Measurements from ENCODE around the gene CPLX4. TPM values are rescaled to one million over a fixed set of nuclear protein-coding genes. Genes with fewer than 3 reads are reported as not detected.
A peak's percentile ranks its signal among the peaks of the same experiment; 100 is the strongest.

The CPLX4 gene, protein sequence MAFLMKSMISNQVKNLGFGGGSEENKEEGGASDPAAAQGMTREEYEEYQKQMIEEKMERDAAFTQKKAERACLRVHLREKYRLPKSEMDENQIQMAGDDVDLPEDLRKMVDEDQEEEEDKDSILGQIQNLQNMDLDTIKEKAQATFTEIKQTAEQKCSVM
- total RNA-seq (2021; fragmentation: NEBNext Ultra II Directional; extraction: Animal tissue kit (Norgen Biotek cat#: 25700)): not detected
- long read RNA-seq: 0 reads

DNA sequence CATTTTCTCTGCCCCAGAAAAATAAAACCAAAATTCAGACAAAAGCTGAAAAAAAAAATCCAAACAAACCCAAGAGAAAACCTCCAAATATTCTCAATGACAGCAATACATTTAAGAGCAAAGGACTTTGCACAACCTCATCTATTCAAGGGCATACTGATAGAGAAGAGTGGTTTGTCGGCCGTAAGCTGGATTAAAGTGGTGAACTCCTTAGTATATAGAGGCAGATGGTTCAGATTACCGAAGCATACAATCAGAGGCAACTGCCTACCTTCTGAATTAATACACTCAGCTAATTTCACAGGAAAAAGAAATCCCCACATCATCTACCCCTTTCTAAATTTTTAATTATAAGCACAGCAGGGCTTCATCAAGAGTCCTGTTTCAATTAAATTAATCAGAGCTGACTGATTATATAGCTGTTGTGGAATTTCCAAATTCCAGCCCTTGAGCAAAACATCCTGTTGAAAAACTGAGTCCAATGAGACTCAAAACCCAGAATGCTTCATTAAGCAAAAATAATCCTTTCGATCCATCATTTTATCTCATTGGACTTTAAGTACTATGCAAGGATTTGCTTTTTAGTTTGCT is at the start of gene CPLX4:
Gene CPLX4, minus strand, starts transcription at position 190 of the 591 bp plus-strand sequence. Its CDS starts 187 bp downstream, at position 3.
- TF ChIP-seq, protein P1, sequence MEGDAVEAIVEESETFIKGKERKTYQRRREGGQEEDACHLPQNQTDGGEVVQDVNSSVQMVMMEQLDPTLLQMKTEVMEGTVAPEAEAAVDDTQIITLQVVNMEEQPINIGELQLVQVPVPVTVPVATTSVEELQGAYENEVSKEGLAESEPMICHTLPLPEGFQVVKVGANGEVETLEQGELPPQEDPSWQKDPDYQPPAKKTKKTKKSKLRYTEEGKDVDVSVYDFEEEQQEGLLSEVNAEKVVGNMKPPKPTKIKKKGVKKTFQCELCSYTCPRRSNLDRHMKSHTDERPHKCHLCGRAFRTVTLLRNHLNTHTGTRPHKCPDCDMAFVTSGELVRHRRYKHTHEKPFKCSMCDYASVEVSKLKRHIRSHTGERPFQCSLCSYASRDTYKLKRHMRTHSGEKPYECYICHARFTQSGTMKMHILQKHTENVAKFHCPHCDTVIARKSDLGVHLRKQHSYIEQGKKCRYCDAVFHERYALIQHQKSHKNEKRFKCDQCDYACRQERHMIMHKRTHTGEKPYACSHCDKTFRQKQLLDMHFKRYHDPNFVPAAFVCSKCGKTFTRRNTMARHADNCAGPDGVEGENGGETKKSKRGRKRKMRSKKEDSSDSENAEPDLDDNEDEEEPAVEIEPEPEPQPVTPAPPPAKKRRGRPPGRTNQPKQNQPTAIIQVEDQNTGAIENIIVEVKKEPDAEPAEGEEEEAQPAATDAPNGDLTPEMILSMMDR (IDR thresholded peaks at IDR 0.05): no peak
- H3K4me1 Mint-ChIP-seq (ENCODE audit: low read depth): peaks cover 1% of the 10 kb centered on the region
- H3K9me3 Mint-ChIP-seq: no peaks in the 10 kb centered on the region
- H3K27me3 Mint-ChIP-seq (ENCODE audit: insufficient read depth): peaks cover 8% of the 10 kb centered on the region
- H3K27ac Mint-ChIP-seq: no peak within 1 kb of the TSS
- DNase-seq: no peak
- no peak within 1 kb of the TSS for H3K4me3 Mint-ChIP-seq
- H3K36me3 Mint-ChIP-seq (ENCODE audit: low read depth): no peaks in the 10 kb centered on the region

DNA sequence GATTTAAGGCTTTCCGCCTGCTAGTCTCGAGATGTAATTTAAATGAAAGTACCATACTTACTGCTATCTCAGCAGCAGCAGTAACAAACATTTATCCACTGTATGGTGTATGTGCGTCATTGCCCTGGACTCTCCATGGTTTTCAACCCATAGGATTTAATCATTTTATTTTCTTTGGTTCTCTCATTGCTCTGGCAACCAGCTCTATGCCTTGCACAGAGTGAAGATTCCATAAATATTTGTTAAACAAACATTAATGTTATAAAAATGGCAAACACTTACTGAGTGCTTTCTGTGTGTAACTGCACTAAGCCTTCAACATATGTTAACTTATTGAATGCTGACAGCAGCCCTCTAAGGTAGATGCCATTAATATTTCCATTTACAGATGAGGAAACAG is 41.9 kb upstream of the CPLX4 start:
- TF ChIP-seq, protein P1 (IDR thresholded peaks at IDR 0.05): no peak
- Mint-ChIP-seq H3K9me3 (no peaks in the 10 kb centered on the region), H3K4me3 (peak overlapping the region; percentile 37; the same call in 1 of the 2 replicates), H3K4me1 (ENCODE audit: low read depth) (peaks cover 37% of the 10 kb centered on the region), H3K27ac (no peak overlapping the region), H3K36me3 (ENCODE audit: low read depth) (peaks cover 22% of the 10 kb centered on the region), H3K27me3 (ENCODE audit: insufficient read depth) (peaks cover 4% of the 10 kb centered on the region; the same call in 1 of the 2 replicates)
- no peak for DNase-seq

DNA sequence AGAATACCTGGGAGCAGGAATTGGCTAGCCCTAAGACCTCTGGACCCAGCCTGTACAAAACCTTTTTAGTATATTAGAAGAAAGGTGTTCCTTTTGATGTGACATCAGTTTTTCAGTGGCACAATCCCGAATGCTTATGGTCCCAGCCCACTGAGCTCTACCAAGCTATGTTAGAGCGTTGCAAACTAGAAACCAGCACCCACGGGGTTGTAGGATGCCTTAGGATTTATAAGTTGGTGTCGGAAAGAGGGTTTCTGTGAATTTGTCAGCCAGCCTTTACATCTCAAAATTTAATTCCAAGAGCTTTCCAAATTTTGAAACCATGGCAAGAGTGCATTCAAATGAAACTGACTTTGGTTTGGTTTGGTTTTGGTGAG is 41.1 kb upstream of the CPLX4 start:
- H3K9me3 Mint-ChIP-seq: no peaks in the 10 kb centered on the region
- TF ChIP-seq, protein P1 (IDR thresholded peaks at IDR 0.05): no peak
- H3K27me3 Mint-ChIP-seq (ENCODE audit: insufficient read depth): peaks cover 4% of the 10 kb centered on the region; the same call in 1 of the 2 replicates
- peaks cover 29% of the 10 kb centered on the region for H3K36me3 Mint-ChIP-seq (ENCODE audit: low read depth)
- no peak for DNase-seq
- H3K27ac Mint-ChIP-seq: no peak overlapping the region
- peaks cover 45% of the 10 kb centered on the region for H3K4me1 Mint-ChIP-seq (ENCODE audit: low read depth)
- peak overlapping the region; percentile 83 for H3K4me3 Mint-ChIP-seq

DNA sequence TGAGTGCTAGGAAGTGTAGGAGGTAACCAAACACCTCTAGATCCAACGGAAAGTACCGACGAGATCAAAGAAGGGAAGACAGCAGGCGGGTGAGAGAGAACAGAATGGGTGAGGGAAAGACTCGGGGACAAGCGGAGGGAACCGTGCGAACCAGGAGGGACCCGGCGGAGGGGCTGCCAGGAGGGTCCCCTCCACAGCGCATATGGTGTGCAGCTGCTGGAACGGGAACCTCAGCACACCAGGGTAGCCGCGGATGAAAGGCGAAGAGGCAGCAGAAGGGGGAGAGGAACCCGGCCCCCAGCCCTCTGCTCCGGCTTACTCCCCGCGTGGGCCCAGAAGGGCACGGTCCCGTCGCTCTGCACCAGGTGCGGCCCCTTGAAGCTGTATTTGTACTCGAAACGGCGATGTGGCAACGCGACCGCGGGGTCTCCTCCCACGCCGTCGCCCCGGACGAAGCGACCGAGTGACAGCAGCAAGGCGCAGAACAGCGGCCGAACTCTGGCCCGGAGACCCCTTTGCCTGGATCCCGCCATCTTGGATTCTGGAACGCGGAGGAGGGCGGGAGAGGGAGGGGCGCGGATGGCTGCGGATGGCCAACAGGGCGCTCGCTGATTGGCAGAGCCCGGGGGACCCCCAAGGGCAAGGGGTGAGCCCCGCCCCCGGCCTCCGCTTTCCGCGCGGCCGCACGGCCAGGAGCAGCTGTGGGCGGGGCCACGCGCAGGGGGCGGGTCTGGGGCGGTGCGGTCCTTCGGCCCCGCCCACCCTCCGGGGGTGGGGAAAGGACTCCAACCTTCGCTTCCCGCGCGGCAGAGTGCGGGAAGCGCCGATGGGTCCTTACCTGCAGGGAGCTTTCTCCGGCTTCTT is 40.5 kb upstream of the CPLX4 start, which contains the start of gene LMAN1:
Gene LMAN1, minus strand, starts transcription at position 554 of the 864 bp plus-strand sequence. Its CDS starts 21 bp downstream, at position 533.
- H3K9me3 Mint-ChIP-seq: no peaks in the 10 kb centered on the region
- peak; percentile 86 for DNase-seq
- TF ChIP-seq, protein P1 (IDR thresholded peaks at IDR 0.05): no peak
- H3K36me3 Mint-ChIP-seq (ENCODE audit: low read depth): peaks cover 31% of the 10 kb centered on the region
- H3K27me3 Mint-ChIP-seq (ENCODE audit: insufficient read depth): peaks cover 4% of the 10 kb centered on the region; the same call in 1 of the 2 replicates
- H3K4me1 Mint-ChIP-seq (ENCODE audit: low read depth): peaks cover 47% of the 10 kb centered on the region
- H3K4me3 Mint-ChIP-seq: peak within 1 kb of the TSS; percentile 99
- peak within 1 kb of the TSS; percentile 99 for H3K27ac Mint-ChIP-seq

DNA sequence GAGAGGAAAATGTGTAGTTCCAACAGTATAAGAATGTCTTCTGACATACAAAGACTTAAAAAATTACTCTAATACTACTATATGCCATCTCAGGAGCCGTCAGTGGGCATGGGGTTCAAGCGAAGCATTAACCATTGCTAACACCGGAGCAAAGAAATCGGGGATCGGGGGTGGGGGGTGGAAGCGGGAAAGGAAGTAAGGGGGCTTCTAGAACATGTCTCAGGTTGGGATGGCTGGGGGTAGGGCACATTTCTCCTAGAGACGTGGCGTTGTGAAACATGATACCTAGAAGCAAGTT is 39.9 kb upstream of the CPLX4 start:
- Mint-ChIP-seq H3K27ac (peak overlapping the region; percentile 99), H3K4me3 (peak overlapping the region; percentile 99), H3K4me1 (ENCODE audit: low read depth) (peaks cover 48% of the 10 kb centered on the region), H3K9me3 (no peaks in the 10 kb centered on the region), H3K27me3 (ENCODE audit: insufficient read depth) (peaks cover 4% of the 10 kb centered on the region; the same call in 1 of the 2 replicates), H3K36me3 (ENCODE audit: low read depth) (peaks cover 33% of the 10 kb centered on the region)
- DNase-seq: no peak
- TF ChIP-seq, protein P1 (IDR thresholded peaks at IDR 0.05): no peak
